HepG2 (cell line): ENCODE data around the gene HYCC1. TPM values are rescaled to one million over a fixed set of nuclear protein-coding genes. Genes with fewer than 3 reads are reported as not detected.
A peak's percentile ranks its signal among the peaks of the same experiment; 100 is the strongest.

Source experiments
- ARID5B ChIP-seq: IDR thresholded peaks from 2 replicates; pipeline ENCODE4 v1.4.0; 2020; ENCODE audit warnings: mild to moderate bottlenecking, missing genetic modification reagents
- ARNT2 ChIP-seq: sonication (generic); formaldehyde crosslinking; IDR thresholded peaks from 2 replicates; pipeline ENCODE4 v1.8.0; 2022; ENCODE audit warnings: mild to moderate bottlenecking, low read depth, missing genetic modification reagents, moderate library complexity
- CBX5 ChIP-seq: sonication (generic); formaldehyde crosslinking; IDR thresholded peaks from 2 replicates; pipeline ENCODE4 v1.4.0; 2020; ENCODE audit warnings: missing genetic modification reagents, borderline replicate concordance
- EED ChIP-seq: sonication (generic); formaldehyde crosslinking; IDR thresholded peaks from 2 replicates; pipeline ENCODE4 v1.5.0; 2020; ENCODE audit warnings: mild to moderate bottlenecking, missing genetic modification reagents
- FOXA1 ChIP-seq, 2 experiments: fragments of 450-650 bp in 1 of 2; sonication (generic) in 1 of 2; formaldehyde crosslinking in 1 of 2; IDR thresholded peaks; 2 replicates each; pipeline versions ENCODE4 v1.4.0 to v1.6.1; 2016 to 2020; ENCODE audit warnings: missing genetic modification reagents in 1 of 2
- HIVEP1 ChIP-seq: sonication (generic); formaldehyde crosslinking; IDR thresholded peaks from 2 replicates; pipeline ENCODE4 v1.4.0; 2020; ENCODE audit warnings: mild to moderate bottlenecking, missing genetic modification reagents
- KDM3A ChIP-seq: IDR thresholded peaks from 2 replicates; pipeline ENCODE4 v1.6.1; 2018; ENCODE audit warnings: low read depth, missing compliant biosample characterization
- KDM5A ChIP-seq: fragments of 200-600 bp; sonication (generic); IDR thresholded peaks from 2 replicates; pipeline ENCODE4 v1.7.0; 2018; ENCODE audit warnings: antibody characterized with exemption, mild to moderate bottlenecking, low read length, borderline replicate concordance
- RNF2 ChIP-seq: fragments of 450-650 bp; conservative IDR thresholded peaks from 2 replicates; pipeline ENCODE4 v1.6.1; 2016; ENCODE audit warnings: low read depth
- ZBTB3 ChIP-seq: sonication (generic); formaldehyde crosslinking; IDR thresholded peaks from 2 replicates; pipeline ENCODE4 v1.4.0; 2020; ENCODE audit warnings: low read depth, mild to moderate bottlenecking, moderate library complexity, missing genetic modification reagents, borderline replicate concordance
- ZBTB37 ChIP-seq: sonication (generic); formaldehyde crosslinking; IDR thresholded peaks from 2 replicates; pipeline ENCODE4 v1.4.0; 2020; ENCODE audit warnings: mild to moderate bottlenecking, missing genetic modification reagents
- ZNF276 ChIP-seq: sonication (generic); formaldehyde crosslinking; IDR thresholded peaks from 2 replicates; pipeline ENCODE4 v1.4.0; 2020; ENCODE audit warnings: mild to moderate bottlenecking, low read depth, missing genetic modification reagents
- ZNF484 ChIP-seq: sonication (generic); formaldehyde crosslinking; IDR thresholded peaks from 2 replicates; pipeline ENCODE4 v1.5.1; 2020; ENCODE audit warnings: mild to moderate bottlenecking, low read depth, missing genetic modification reagents, borderline replicate concordance
- ZNF510 ChIP-seq: sonication (generic); formaldehyde crosslinking; IDR thresholded peaks from 2 replicates; pipeline ENCODE4 v1.4.0; 2020; ENCODE audit warnings: low read depth, mild to moderate bottlenecking, missing genetic modification reagents
- ZNF512 ChIP-seq: sonication (generic); formaldehyde crosslinking; IDR thresholded peaks from 2 replicates; pipeline ENCODE4 v1.4.0; 2020; ENCODE audit warnings: mild to moderate bottlenecking, missing genetic modification reagents
- ZNF563 ChIP-seq: sonication (generic); formaldehyde crosslinking; IDR thresholded peaks from 2 replicates; pipeline ENCODE4 v1.8.0; 2022; ENCODE audit warnings: mild to moderate bottlenecking, moderate library complexity, missing genetic modification reagents
- ZNF572 ChIP-seq: sonication (generic); formaldehyde crosslinking; IDR thresholded peaks from 2 replicates; pipeline ENCODE4 v1.5.1; 2020; ENCODE audit warnings: mild to moderate bottlenecking, missing genetic modification reagents
- ZNF672 ChIP-seq: sonication (generic); formaldehyde crosslinking; IDR thresholded peaks from 2 replicates; pipeline ENCODE4 v1.8.1; 2022; ENCODE audit warnings: missing genetic modification reagents
- ZNF709 ChIP-seq: sonication (generic); formaldehyde crosslinking; IDR thresholded peaks from 2 replicates; pipeline ENCODE4 v1.5.0; 2020; ENCODE audit warnings: mild to moderate bottlenecking, missing genetic modification reagents
- polyA plus RNA-seq, 8 experiments: library from polyadenylated mRNA; depleted of rRNA in 3 of 8; stranded (reverse) in 7 of 8; unstranded in 1 of 8; fragments of >200 nt; fragmentation: Illumina TruSeq in 4 of 8; extraction: Trizol in 4 of 8; gene quantifications; 2 replicates each; pipeline versions ENCODE4 v1.2.1 to v1.2.3, GENCODE V29; 2011 to 2016; ENCODE audit warnings: low read depth in 4 of 8, missing spikeins in 1 of 8, mixed read lengths in 1 of 8; ENCODE audit not compliant: insufficient read depth in 1 of 8
- total RNA-seq, 5 experiments: library from RNA; depleted of rRNA; stranded (reverse); fragments of >200 nt; fragmentation: Illumina TruSeq; extraction: Trizol; gene quantifications; 2 replicates each; pipeline ENCODE4 v1.2.3, GENCODE V29; 2016; ENCODE audit warnings: low read depth in 1 of 5

The HYCC1 gene
- total and polyA plus RNA-seq, 2 of the 13 experiments (the other 11 are each of a cell fraction or from before 2014, with no cell fraction given), result 9.5 to 41.8 TPM

- TF ChIP-seq ZBTB37 (CRISPR knock-in tag) (no peak), RNF2 (peak; percentile 74; the same call in 1 of the 2 replicates), ARNT2 (CRISPR knock-in tag) (0 out of 2 replicates have a peak, but pooled peaks have one; percentile 47), ZNF276 (0 out of 2 replicates have a peak, but pooled peaks have one; percentile 51), FOXA1 (IDR thresholded peaks at IDR 0.05) (no peak), FOXA1 (CRISPR knock-in tag; IDR thresholded peaks at IDR 0.05) (no peak), KDM3A (no peak), EED (CRISPR knock-in tag) (no peak), ARID5B (peak; percentile 42; the same call in 1 of the 2 replicates), KDM5A (no peak), ZNF709 (CRISPR knock-in tag) (0 out of 2 replicates have a peak, but pooled peaks have one; percentile 61), ZBTB3 (CRISPR knock-in tag) (no peak), ZNF510 (0 out of 2 replicates have a peak, but pooled peaks have one; percentile 50), ZNF563 (CRISPR knock-in tag) (peak; percentile 60; the same call in 1 of the 2 replicates), HIVEP1 (CRISPR knock-in tag) (no peak), ZNF484 (CRISPR knock-in tag) (no peak), ZNF572 (CRISPR knock-in tag) (no peak), ZNF672 (CRISPR knock-in tag) (no peak), CBX5 (CRISPR knock-in tag) (peak; percentile 30; the same call in 1 of the 2 replicates), ZNF512 (CRISPR knock-in tag) (no peak)
Measured at GRCh38 chr7:23013715-23014649, at the start of gene HYCC1 (continued).
